ENCODE measurements around the gene EXOSC9.
"Not testable (repeated sequence)": the region's sequence is repeated elsewhere in the genome, so short reads cannot be mapped to it uniquely, and the experiment has no call there.

Gene EXOSC9

GRCh38 chr4:121800961-121801714 is at the start of gene EXOSC9:
Gene EXOSC9, plus strand, starts transcription at chr4:121801323. Its CDS starts 102 bp downstream, at chr4:121801425.
- DNase-seq: peak; percentile 83

GRCh38 chr4:121752142-121752541 is 49.0 kb upstream of the EXOSC9 start:
- not testable (repeated sequence) for DNase-seq

GRCh38 chr4:121758925-121759568 is 42.1 kb upstream of the EXOSC9 start:
- DNase-seq: no peak

GRCh38 chr4:121760205-121760604 is 40.9 kb upstream of the EXOSC9 start:
- no peak for DNase-seq

GRCh38 chr4:121764303-121764701 is 36.8 kb upstream of the EXOSC9 start:
- DNase-seq: no peak

GRCh38 chr4:121764702-121765367 is 36.3 kb upstream of the EXOSC9 start, which contains the start of gene SMIM43:
Gene SMIM43, minus strand, starts transcription at chr4:121765164. Its CDS starts 59 bp downstream, at chr4:121765105.
- DNase-seq: no peak

GRCh38 chr4:121765368-121765705 is 35.8 kb upstream of the EXOSC9 start:
- DNase-seq: no peak

- DNase-seq: no peak
Observed at GRCh38 chr4:121765971-121766538, 35.1 kb upstream of the EXOSC9 start.

- no peak for DNase-seq
Observed at GRCh38 chr4:121767166-121767565, 34.0 kb upstream of the EXOSC9 start.

GRCh38 chr4:121769341-121769740 is 31.8 kb upstream of the EXOSC9 start:
- DNase-seq: no peak

- DNase-seq: no peak
Observed at GRCh38 chr4:121771869-121772268, 29.3 kb upstream of the EXOSC9 start.

GRCh38 chr4:121773883-121774282 is 27.2 kb upstream of the EXOSC9 start:
- DNase-seq: no peak

GRCh38 chr4:121776610-121777401 is 24.3 kb upstream of the EXOSC9 start:
- DNase-seq: no peak

- DNase-seq: no peak
Observed at GRCh38 chr4:121777625-121778024, 23.5 kb upstream of the EXOSC9 start.

GRCh38 chr4:121778991-121779628 is 22.0 kb upstream of the EXOSC9 start:
- DNase-seq: no peak

- no peak for DNase-seq
Observed at GRCh38 chr4:121783210-121783609, 17.9 kb upstream of the EXOSC9 start.

- DNase-seq: no peak
Observed at GRCh38 chr4:121784401-121784800, 16.7 kb upstream of the EXOSC9 start.

GRCh38 chr4:121784975-121785374 is 16.1 kb upstream of the EXOSC9 start:
- DNase-seq: no peak

- no peak for DNase-seq
Observed at GRCh38 chr4:121785479-121785878, 15.6 kb upstream of the EXOSC9 start.

GRCh38 chr4:121786221-121786620 is 14.9 kb upstream of the EXOSC9 start:
- DNase-seq: no peak

GRCh38 chr4:121788896-121789295 is 12.2 kb upstream of the EXOSC9 start:
- DNase-seq: no peak

- no peak for DNase-seq
Observed at GRCh38 chr4:121789455-121789854, 11.7 kb upstream of the EXOSC9 start.
